ENCODE data around the gene STMN3.
"Not testable (repeated sequence)": the region's sequence is repeated elsewhere in the genome, so short reads cannot be mapped to it uniquely, and the experiment has no call there.

Gene STMN3

DNA sequence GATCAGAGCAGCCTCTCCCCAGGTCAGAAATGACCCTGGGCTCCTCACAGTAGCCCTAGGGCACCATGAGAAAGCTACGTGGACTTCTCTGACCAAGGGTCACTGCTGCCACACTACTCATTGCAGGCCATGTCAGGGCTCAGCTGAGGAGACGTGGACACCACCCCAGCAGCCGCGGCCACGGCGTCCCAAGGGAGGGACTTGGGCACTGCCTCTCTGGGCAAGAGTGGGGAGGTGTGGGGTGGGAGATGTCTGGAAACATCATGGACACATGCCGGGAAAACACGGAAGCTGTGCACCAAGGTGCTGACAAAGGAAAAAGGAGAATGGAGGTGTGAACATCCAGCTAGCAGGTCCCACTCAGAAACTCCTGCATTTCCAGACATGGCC lies 35.4 kb downstream of the STMN3 start:
- DNase-seq (ENCODE audit: extremely low read depth in 1 of 2, low read depth in 1 of 2): no peak

DNA sequence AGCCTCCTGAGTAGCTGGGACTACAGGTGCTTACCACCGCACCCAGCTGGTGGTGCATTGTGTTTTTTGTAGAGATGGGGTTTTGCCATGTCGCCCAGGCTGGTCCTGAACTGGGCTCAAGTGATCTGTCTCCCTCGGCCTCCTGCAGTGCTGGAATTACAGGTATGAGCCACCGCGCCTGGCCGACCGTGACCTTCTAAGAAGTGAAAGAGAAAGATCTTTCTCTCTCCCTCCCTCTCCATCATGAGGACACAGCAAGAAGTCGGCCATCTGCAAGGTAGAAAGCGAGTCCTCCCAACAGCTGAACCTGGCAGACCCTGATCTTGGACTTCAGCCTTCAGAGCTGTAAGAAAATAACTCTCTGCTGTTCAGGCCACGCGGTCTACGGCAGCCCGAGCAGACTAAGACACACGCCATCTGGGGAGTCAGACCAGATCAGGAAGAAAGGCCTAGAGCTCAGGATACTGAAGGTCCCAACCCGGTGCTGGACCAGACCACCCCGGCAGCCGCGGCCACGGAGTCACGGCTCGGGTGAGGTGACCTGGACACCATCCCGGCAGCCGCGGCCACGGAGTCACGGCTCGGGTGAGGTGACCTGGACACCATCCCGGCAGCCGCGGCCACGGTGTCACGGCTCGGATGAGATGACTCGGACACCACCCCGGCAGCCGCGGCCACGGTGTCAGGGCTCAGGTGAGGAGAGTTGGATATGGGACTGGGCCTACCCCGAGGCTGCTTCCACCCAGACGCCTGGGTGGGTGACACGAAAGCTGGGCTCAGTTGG lies 35.9 kb downstream of the STMN3 start:
- DNase-seq (ENCODE audit: extremely low read depth in 1 of 2, low read depth in 1 of 2): no peak

DNA sequence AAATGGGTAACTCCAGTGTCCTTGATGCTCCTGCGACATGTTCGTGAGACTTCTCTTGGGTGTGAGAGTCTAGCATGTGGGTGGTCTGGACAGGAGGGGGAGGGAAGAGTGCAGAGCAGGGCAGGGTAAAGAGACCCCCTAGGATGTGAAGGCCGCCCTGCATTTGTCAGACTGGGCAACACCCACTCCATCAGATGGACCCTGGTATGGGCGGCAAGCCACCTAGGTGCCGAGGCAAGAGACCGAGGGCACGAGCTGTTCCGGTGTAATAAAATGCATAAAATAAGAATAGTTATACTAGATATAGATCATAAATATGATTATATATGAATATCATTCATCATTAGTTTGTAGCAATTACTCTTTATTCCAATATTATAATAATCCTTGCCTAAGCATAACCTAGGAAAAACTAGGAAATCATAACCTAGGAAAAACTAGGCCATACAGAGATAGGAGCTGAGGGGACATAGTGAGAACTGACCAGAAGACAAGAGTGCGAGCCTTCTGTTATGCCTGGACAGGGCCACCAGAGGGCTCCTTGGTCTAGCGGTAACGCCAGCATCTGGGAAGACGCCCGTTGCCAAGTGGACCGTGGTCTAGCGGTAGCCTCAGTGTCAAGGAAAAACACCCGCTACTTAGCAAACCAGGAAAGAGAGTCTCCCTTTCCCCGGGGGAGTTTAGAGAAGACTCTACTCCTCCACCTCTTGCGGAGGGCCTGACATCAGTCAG lies 39.2 kb downstream of the STMN3 start:
- not testable (repeated sequence) for DNase-seq (ENCODE audit: extremely low read depth in 1 of 2, low read depth in 1 of 2)

DNA sequence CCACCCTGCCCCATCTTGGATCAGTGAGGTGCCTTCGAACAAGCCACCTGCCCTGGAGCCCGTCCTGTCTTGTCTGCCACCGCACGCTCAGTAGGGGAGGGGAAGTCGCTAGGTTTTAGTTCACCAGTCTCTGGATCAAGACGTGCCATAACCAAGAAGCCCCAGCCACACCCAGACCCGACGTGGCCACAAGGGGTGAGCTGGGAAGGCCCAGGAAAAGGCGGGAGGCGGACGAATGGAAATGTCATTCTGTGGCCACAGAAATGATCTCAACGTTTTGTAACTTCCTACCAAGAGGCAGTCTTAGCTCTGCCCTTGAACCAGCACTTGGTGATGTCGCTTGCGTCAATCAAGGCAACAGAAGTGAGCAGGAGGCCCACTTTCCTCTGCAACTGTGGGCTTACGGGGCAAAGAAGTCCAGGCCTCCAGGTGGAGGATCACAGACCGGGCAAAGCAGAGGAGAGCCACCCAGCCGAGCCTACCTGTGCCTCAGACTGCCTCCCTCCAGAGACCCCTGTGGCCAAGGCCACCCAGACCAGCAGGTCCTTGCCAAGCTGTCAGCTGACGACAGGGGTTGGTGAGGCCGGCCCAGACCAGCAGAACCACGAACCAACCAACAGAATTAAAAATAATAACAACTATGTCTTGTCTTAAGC lies 40.8 kb downstream of the STMN3 start:
- no peak for DNase-seq (ENCODE audit: extremely low read depth in 1 of 2, low read depth in 1 of 2)

DNA sequence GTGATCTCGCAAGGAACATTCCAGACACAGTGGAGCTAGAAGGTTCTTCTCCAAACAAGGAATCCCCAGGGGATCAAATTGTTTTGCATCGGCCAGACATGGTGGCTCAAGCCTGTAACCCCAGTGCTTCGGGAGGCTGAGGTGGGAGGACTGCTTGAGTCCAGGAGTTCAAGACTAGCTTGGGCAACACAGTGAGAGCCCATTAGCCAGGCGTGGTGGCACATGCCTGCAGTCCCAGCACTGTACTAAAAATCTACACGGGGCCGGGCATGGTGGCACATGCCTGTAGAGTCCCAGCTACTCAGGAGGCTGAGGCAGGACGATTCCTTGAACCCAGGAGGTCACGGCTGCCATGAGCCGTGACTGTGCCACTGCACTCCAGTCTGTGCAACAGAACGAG lies 41.6 kb downstream of the STMN3 start:
- no peak for DNase-seq (ENCODE audit: extremely low read depth in 1 of 2, low read depth in 1 of 2)

DNA sequence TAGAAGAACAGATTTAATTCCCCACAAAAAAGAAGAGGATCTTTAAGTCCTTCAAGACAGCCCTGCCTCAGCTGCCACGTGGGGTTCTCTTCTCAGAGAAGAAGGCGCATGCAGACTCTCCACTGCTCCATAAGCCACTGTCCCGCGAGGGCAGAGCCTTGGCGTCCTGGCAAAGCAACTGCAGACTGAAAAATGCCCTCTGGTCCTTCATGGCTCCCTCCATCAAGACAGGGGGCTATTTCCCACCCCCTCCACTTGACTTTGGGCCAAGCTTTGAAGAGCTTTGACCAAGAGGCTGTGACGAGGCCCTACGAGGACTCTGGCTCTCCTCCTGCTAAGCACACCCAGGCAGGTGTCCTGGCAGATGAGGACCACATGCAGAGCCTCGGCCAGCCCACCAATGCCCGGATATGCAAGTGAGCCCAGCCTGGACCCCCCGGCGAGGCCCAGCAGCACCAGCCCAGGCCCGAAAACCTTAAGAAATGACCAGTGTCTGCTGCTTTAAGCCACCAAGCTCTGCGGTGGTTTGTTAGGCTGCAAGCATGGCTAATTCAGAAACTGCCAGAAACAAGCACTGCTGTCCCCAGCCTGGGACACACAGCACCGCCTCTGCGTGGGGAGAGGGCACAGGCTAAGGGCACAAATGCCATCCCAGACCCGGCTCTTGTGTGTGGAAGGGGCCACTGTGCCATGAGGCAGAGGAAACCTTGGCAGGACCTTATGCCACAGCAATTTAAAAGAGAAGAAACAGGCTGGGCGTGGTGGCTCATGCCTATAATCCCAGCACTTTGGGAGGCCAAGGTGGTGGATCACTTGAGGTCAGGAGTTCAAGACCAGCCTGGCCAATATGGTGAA lies 42.4 kb downstream of the STMN3 start:
- no peak for DNase-seq (ENCODE audit: extremely low read depth in 1 of 2, low read depth in 1 of 2)

DNA sequence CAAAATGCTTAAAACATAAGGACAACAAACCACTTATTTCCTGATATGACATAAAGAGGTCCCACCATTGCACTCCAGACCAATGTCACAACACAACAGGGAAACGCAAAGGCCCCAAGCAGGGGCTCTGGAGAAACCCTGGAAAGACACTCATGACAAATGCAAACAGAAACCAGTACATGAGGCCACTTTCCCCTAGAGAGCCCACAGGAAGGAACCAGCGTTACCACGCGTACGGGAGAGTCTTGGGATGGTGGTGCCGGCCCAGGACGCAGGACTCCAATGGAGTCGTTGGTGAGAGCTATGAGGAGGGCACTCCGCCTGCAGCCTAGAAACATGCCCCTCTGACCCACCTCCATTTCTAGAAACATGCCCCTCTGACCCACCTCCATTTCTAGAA lies 46.5 kb downstream of the STMN3 start:
- no peak for DNase-seq (ENCODE audit: extremely low read depth in 1 of 2, low read depth in 1 of 2)

DNA sequence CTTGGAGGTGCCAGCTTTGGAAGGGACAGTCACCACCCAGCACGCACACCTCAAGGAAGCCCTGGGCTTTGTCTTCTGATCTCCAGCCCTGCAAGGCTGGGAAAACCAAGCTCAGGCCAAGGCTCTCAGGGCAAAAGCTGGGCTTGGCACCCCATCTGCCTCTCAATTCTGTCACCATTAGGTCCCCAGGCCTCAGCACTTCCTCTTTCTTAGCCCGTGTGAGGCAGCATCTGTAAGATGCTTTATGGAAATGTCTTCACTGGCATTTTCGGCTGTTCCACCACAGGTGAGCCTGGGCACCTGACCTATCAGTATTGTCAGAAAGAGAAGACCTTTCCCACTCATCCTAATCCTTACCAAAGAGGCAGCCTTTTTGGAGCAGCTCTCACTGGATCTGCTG lies 50.9 kb downstream of the STMN3 start:
- DNase-seq (ENCODE audit: extremely low read depth in 1 of 2, low read depth in 1 of 2): no peak

DNA sequence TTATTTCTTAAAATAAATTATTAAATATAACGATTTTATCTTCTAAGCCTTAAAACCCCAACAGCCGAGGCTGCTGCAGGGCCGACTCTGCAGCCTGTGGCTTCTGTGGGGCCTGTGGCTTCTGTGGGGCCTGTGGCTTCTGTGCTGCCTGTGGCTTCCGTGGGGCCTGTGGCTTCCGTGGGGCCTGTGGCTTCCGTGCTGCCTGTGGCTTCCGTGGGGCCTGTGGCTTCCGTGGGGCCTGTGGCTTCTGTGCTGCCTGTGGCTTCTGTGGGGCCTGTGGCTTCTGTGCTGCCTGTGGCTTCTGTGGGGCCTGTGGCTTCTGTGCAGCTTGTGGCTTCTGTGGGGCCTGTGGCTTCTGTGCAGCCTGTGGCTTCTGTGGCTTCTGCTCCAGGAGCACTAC lies 51.5 kb downstream of the STMN3 start:
- not testable (repeated sequence) for DNase-seq (ENCODE audit: extremely low read depth in 1 of 2, low read depth in 1 of 2)

DNA sequence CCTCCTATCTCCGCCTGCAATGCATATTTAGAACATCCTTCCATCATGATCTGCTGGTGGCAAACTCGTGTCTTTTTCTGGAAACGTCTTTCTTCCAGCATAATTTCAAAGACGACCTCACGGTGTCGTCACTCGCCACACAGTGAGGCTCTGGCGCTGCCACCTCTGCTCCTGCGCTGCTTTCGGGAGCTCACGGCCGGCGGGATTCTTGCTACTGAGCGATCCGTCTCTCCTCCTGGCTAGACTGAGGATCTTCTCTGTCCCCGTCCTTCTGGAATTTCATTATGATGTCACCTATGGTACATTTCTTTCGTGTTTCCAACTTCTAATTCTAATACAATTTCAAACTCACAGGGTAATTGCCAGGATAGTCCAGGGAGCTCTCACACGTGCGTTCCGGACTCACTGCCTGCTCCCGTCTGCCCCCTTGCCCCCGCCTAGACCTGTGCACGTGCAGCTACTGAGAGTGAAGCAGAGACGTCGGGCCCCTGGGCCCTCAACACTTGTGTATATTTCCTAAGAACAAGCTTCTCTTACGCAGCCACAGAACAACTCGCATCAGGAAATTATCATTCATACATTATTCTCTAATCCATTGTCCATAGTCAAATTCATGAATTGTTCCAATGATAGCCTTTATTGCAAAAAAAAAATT lies 53.7 kb downstream of the STMN3 start:
- DNase-seq (ENCODE audit: extremely low read depth in 1 of 2, low read depth in 1 of 2): no peak

DNA sequence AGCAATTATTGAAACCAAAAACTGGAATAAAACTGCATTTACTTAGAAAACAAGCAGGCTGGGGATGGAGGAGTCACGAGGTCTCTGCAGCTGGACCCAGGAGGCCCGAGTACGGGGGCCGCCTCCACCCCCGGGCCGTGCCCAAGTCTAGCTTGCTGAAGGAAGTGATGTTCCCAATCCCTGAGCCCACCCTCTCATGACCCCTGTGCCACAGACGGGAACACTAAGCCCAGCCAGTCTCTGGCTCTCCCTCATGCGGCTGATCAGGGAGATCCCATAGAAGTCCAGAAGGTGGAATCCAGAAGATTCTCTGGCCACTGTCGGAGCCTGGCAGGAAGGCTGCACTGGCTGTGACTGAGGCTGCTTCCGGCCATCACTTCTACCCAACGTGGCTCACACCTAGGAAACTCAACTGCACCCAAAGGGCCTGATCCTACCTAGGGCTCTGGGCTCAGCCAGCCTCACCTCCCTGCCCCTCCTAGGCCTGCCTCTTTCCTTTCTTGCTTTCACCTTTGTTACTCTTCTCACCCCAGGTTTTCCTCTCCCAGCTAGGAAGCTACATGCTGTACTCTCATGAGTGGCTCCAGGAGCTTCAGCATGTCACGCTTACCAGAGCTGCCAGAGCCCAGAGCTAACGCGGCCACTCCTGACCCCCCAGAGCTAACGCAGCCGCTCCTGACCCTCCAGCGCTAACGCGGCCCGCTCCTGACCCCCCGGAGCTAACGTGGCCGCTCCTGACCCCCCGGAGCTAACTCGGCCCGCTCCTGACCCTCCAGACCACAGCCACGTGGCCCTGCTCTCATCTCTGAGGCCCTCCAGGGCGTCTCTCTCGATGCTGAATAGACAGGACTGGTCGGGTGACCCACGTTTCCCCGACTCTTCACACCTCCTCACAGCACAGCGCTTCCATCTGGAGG lies 54.5 kb downstream of the STMN3 start:
- no peak for DNase-seq (ENCODE audit: extremely low read depth in 1 of 2, low read depth in 1 of 2)

DNA sequence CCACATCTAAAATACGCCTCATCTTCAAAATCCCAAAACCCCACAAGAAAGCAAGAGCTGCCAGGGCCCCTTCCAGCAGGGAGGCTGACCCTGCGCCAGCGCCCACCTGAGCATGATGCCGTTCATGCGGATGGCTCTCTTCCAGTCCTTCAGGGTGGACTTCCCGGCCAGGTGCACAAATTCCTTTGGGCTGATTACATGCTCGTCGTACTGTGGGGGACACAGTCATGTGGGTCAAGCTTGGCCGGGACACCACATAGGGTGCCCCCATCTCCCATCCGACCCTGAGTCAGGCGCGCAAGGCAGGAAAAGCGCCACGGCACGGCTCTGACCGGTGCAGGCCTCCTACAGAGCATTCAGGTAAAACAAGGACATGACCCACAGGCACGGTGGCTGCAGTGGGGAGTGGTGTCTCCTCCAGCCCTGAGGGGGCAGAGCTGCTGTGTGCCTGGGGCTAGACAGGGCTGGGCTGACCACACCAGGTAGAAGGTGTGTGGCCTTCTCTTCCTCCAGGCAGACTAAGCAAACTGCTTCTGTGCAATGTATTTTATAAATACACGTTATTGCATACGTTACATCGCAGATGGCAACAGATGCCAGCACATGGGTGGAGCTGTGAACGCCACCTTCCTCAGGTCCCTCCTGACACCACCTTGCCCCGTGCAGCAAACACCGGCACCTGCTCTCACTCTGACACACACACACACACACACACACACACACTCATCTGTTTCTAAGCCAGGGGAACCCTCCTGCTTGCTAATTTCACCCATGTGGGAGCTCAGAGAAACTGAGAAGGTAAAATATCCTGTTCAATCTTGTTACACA lies 55.4 kb downstream of the STMN3 start:
- no peak for DNase-seq (ENCODE audit: extremely low read depth in 1 of 2, low read depth in 1 of 2)

DNA sequence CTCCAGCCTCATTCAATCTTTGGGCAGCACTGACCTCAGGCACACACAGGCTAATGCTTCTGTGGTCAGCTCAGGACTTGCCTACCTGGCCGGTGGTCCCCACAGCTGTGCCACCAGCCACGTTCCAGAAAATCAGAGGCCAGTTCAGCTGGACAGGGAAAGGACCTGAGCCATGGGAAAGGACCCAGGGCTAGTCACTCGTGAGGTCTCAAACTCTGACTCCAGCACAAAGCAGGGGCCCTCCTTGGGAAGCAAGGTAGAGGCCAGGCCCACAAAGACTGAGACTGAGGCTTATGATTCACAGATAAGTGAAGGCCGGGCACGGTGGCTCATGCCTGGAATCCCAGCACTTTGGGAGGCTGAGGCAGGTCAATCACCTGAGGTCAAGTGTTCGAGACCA lies 56.8 kb downstream of the STMN3 start:
- no peak for DNase-seq (ENCODE audit: extremely low read depth in 1 of 2, low read depth in 1 of 2)

DNA sequence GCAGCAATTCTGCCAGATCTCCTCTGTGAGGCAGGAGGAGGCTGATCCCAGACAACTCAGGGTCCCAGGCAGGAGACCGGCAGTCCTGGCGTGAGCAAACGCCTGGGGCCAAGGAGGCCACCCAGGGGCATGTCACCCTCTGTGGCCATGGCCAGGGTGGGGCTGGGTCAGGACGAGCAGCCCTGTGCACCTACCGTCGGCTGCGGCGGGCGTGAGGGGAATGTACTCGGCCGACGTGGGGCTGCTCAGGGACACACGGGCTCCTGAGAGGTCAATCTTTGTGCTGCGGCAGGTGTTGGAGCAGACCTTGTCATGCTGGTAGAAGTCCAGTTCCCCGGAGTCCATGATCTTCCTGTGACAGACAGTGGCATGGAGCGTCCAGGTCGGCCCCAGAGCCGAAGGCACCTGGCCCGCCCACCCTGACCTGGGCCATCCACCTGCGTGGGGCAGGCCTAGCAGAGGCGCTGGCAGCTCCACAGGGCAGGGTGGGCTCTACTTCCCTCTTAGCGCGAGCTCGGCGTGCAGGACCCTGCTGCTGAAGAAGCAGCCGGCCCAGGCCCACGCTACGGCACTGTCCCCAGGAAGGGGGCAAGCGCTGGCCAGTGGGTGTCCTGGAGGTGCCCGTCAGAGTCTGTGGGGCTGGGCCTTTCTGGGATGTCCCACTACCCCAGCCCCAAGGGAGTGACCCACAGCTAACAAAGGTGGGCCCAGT lies 57.7 kb downstream of the STMN3 start:
- no peak for DNase-seq (ENCODE audit: extremely low read depth in 1 of 2, low read depth in 1 of 2)

DNA sequence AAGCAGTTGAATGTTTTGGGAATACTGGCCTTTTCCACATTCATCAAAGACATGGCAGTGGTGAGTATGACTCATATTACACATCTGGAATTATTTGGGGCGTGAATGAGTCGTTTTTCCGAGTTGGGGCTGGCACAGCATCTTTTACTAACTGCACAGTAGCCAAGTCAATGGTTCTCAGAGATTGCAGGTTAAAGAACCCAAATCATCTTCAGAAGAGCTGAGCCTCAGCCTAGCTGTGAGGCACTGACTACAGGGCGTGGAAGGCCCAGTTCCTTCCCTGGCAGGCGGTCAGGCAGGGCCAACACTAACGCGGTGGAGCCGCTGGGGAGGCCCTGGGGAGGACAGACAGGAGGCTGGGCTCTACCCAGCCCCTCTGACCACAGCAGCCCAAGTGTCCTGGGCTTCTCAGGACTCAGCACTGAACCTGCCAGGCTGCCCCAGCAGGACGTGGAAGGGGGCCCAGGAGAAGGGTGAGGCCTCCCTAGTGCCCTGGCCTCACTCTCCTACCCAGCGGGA lies 59.1 kb downstream of the STMN3 start:
- DNase-seq (ENCODE audit: extremely low read depth in 1 of 2, low read depth in 1 of 2): no peak

DNA sequence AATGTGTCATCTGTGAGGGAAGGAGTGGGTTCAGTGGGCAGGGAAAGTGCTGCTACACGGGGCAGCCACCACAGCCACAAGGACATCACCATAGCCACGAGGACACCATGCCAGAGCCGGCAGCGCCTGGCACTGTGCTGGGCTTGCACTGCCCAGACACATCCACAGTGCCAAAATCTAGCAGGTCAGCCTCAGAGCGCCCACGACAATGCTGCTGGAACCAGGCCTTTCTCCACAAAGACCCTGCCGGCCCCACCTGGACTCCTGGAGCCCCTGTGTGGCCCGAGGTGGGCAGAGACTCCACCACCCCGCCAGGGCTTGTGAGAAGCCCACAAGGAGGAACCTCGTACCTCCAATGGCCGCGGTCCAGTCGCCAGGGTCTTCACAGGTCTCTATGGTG lies 60.6 kb downstream of the STMN3 start:
- no peak for DNase-seq (ENCODE audit: extremely low read depth in 1 of 2, low read depth in 1 of 2)

DNA sequence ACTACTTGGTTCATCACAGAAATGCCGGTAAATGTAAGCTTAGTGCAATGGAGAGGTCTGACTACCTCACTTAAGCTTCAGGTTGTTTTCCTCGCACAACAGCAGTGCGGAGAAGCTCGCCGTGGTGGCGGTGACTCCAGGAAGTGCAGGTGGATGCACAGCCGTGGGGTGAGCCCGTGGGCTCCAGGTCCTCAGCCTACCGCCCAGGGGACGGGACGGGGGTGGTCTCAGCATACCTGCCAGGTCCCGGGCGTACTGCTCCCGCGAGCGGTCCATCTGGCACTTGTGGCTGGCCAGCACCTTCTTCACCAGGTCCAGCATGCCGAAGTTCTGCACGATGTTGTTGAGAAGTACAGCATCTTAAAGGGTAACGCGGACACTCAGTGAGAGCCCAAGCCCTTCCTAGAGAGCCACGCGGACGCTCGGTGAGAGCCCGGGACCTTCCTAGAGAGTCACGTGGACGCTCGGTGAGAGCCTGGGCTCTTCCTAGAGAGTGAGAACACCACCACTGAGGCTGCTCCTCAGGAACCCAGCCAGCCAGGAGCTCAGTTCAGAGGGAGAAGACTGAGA lies 61.4 kb downstream of the STMN3 start:
- DNase-seq (ENCODE audit: extremely low read depth in 1 of 2, low read depth in 1 of 2): no peak
